Activated T-cell treated with anti-CD3 and anti-CD28 coated beads, Interleukin-2, amount 50 U/mL, for 48 hours (primary cell): ENCODE results near the gene CDCA5.

Experiments
- DNase-seq, 2 experiments: peaks; one replicate each; pipeline ENCODE4 v3.0.0-alpha.2; 2020

Gene CDCA5

DNA sequence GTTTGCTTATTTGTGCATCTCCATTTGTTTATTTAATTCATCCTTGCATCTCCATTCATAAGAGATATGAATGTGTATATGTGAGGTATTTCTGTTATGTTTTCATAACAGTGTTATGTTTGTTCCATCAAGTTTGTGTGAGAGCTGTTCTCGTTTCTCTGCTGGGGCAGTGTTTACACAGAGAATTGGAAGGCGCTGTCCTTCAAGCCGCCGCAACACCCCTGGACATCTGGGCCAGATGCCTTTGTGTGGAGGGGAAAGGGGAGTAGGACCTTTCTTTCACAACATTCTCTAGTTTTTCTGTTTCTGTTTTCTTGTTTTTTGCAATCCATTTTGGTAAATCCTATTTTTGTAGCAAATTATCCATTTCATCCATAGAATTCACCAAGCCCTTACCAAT, 20.8 kb upstream of the CDCA5 start:
- DNase-seq, result no peak

DNA sequence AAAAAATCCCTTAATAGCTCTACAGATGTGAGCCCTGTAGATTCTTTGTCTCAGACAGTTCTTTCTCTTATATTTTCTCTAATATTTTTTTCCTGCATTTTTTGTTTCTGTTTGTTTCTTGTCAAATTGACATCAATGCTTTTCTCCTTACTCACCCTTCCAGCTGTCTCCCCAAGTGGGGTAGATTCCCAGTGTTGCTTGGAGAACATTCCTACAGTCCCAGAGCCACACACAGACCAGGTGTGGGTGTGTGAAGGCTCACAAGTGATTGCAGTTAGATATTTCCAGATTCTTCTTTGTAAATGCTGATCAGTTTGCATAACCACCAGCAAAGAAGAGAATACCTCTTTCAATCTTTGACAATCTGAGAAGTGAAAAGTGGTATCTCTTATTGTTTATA, 19.6 kb upstream of the CDCA5 start:
- no peak for DNase-seq

DNA sequence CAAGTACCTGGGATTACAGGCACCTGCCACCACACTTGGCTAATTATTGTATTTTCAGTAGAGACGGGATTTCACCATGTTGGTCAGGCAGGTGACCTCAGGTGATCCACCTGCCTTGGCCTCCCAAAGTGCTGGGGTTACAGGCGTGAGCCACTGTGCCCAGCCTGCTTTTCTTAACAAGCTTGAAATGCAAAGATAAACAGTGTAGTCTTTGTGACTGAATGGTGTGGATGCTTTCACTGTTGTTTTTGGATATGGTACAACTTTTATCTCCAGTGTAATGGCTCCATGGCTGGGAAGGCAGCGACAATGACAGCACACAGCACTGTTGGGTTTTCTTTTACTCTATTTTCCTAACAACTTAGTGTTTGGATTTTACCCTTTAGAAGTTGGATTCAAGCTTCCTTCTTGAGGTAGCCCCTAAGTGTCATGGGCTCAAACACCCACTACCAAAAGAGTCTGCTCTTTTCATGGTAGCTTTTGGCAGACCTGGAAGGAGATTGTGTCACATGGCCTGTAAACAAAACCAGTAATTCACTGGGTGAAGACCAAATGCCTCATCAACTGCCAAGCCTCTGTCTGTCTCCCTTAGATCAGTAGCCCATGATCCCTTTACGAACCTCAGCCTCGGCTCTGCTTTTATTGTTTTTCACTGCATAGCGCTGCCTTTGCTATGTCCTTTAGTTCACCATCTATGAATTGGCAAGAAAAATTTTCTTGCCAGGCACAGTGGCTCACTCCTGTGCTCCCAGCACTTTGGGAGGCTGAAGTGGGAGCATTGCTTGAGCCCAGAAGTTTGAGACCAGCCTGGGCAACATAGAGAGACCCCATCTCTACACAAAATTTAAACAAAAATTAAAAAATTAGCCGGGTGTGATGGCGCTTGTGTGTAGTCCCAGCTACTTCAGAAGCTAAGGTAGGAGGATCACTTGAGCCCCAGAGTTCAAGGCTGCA, 18.6 kb upstream of the CDCA5 start:
- no peak for DNase-seq

DNA sequence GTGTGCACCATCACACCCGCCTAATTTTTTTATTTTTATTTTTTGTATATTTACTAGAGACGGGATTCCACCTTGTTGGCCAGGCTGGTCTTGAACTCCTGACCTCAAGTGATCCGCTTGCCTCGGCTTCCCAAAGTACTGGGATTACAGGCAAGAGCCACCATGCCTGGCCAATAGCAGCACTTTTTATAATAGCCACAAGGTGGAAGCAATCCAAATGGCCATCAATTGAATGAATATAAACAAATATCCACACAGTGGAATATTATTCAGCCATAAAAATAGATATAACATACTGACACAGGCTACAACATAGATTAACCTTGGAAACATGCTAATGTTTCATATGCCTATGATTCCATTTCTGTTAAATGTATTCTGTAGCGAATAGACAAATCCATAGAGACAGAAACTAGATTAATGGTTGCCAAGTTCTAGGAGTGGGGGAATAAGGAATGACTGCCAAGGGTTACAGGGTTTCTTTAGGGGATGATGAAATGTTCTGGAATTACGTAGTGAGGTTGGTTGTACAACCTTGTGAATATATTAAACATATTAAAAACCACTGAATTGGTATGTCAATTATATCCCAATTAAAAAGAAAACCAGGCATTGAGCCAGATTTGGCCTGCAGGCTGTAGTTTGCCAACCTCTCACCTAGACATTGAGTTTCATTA, 17.0 kb upstream of the CDCA5 start:
- no peak for DNase-seq

DNA sequence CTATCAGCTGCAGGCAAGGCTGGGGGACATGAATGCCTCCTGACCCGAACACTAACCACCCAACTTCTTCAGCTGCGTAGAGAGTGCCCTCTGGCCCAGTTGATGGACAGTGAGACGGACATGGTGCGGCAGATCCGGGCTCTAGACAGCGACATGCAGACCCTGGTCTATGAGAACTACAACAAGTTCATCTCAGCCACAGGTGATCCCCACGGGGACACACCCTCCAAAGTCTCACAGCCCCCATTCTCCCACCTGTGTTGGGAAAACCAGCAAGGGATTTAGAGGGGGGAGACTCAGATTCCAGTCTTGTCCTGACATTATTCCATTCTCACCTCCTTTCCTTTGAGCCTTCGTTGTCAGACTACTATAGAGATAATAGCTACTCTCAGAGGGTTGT, 13.1 kb upstream of the CDCA5 start:
- no peak for DNase-seq

DNA sequence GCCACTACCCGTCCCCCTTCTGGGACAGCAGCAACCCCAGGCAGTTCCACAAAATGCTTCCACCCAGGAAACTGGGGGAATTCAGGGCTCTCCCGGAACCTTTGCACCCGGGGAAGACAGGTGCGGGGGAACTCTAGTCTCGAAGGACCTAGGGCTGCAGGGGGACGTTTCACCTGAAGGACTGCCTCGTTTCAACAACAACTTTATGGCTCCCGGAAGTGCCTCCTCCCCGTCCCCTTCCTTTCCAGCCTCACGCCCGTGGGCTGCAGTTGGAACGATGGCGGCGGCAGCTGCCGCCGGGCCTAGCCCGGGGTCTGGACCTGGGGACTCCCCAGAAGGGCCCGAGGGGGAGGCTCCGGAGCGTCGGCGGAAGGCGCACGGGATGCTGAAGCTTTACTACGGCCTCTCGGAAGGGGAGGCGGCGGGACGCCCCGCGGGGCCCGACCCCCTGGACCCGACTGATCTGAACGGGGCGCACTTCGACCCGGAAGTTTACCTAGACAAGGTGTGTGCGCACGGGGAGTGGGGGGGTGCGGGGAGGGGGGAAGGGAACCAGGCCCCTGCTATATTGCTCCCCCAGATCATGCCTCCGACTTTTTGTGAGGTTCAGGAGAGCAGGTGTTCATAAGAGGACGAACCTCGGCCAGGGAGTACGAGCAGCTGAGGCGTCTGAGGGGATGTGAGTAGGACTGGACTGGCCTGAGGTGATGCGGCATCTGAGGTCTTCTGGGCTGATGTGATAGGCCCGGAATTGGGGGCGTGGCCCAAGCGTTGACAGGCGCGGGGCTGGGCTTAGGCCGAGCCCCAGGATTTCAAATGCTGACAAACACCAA, 12.3 kb upstream of the CDCA5 start, which contains the start of gene VPS51:
VPS51 (plus strand) TSS at position 241 of the 833 bp plus-strand sequence; CDS start at position 278, 37 bp downstream.
- DNase-seq, result peak; percentile 89 to 90

DNA sequence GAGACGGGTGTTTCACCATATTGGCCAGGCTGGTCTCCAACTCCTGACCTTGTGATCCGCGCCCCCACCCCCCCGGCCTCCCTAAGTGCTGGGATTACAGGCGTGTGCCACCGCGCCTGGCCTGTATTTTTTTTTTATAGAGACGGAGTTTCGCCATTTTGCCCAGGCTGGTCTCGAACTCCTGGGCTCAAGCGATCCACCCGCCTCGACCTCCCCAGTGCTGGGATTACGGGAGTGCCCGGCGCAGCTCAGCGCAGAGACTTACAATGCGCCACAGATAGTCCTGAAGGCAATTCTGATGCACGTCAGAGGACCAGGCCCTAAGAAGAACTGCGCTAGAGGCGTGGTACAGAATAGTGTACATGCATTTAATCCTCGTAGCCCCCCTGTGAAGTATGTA, 11.6 kb upstream of the CDCA5 start:
- no peak for DNase-seq

DNA sequence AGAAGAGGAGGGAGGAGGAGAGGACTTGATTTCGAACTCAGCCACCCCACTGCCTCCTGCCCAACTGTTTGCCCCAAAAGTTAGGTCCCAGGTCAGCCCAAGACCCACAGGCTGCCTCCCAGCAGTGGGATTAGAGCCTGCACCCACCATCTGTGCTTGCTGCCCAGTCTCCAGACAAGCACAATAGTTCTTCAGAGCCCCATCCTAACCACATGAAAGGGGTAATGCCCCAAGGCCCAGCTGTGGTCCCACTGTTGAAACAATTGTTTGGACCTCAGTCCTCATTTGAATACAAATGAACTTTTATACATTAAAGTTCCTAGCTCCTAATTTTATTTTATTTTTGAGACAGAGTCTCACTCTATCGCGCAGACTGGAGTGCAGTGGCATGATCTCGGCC, 6.8 kb upstream of the CDCA5 start:
- DNase-seq, result no peak

DNA sequence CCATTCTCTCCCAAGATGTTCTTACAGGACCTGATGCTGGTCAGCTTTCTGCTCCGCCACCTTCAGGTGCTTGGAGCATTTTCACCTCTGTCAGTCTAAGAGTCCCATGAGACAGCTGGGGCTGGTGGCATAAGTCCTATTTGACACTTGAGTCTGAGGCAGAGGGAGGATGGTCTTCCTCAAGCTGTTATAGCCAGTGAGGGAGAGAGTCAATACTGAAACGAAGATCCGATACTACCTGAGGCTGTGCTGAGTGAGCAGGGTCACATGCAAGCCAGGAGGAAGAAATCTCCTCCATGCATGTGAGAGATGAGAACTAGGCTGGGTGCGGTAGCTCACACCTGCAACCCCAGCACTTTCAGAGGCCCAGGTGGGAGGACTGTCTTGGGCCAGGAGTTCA, 5.8 kb upstream of the CDCA5 start:
- no peak for DNase-seq

DNA sequence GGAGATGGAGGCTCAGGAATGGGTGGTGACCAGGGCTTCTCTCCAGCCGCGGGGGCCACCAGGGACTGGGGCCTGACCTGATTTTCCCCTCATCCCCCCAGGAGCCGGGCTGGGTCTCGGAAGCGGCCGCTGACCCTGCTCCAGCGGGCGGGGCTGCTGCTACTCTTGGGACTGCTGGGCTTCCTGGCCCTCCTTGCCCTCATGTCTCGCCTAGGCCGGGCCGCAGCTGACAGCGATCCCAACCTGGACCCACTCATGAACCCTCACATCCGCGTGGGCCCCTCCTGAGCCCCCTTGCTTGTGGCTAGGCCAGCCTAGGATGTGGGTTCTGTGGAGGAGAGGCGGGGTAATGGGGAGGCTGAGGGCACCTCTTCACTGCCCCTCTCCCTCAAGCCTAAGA, 4.0 kb upstream of the CDCA5 start:
- DNase-seq, result no peak

DNA sequence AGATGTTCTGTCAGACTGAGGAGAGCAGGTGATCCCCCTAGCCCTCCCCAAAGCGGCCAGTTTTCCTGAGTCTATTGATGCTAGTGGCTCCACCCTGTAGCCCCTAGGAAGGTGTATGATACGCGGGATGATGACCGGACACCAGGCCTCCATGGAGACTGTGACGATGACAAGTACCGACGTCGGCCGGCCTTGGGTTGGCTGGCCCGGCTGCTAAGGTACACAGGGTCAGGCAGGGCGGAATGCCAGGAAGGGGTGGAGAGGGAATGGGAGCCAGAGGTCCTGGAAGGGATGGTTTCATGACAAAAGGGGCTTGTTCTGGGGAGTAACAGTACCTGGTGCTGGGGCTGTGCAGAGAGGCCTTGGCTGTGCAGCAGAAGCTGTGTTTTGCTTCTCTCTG, 3.4 kb upstream of the CDCA5 start:
- no peak for DNase-seq

DNA sequence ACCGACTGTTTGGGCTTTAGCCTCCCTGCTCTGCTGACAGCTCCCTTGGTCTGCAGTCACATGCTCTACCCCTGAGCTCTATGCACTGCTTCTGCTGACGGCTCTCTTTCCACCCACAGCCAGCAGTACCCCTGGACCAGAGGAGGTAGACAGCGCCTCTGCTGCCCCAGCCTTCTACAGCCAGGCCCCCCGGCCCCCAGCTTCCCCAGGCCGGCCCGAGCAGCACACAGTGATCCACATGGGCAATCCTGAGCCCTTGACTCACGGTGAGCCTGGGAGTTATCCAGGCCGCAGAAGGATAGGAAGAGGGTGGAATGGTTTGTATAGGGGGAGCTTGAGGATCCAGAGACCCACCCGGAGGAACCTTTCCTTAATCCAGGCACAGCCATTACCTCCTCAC, 3.0 kb upstream of the CDCA5 start:
- no peak for DNase-seq

DNA sequence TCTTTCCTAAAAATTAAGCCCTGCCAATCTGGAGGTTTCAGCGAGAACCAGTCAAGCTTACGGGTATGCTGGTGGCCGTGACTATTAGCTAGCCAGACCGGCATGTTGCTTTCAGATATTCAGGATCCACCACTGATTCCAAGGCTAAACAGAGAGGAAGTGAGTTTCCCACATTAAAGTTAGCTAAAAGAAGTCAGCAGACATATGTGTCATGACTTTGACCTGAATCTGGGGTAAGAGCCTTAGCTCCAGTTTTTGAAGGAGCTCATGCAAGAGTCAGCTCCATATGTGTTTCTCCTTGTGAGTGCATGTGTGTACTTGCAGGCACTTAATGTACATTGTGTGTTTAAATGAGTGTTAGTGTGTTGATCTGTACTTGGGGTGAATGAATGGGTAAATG, 1.6 kb upstream of the CDCA5 start:
- DNase-seq, result no peak

DNA sequence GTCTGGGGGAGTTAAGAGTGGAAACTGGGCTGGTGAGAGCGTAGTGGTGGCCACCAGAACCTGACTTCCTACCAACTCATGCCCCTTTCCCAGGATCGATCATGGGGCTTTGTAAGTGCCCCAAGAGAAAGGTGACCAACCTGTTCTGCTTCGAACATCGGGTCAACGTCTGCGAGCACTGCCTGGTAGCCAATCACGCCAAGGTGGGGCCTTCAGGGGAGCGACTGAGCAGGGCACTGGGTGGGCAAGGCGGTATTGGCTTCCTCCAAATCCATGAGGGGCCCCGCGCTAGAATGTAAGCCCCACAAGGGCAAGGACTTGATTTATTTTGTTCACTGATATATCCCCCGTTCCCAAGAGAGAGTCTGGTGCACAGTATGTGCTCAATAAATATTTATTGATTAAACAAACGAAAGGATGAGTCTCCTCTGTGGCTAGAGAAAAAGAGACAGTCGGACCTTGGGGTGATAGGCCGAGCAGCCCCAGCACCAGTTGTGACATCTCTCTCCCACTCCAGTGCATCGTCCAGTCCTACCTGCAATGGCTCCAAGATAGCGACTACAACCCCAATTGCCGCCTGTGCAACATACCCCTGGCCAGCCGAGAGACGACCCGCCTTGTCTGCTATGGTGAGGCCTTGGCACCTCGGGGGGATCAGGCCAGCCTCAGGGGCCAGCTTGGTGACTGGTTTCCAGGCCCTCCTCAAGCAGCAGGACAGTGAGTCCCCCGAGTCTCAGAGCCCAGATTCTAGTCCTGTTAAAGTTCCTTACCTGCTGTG, 947 bp upstream of the CDCA5 start:
- DNase-seq, result no peak

DNA sequence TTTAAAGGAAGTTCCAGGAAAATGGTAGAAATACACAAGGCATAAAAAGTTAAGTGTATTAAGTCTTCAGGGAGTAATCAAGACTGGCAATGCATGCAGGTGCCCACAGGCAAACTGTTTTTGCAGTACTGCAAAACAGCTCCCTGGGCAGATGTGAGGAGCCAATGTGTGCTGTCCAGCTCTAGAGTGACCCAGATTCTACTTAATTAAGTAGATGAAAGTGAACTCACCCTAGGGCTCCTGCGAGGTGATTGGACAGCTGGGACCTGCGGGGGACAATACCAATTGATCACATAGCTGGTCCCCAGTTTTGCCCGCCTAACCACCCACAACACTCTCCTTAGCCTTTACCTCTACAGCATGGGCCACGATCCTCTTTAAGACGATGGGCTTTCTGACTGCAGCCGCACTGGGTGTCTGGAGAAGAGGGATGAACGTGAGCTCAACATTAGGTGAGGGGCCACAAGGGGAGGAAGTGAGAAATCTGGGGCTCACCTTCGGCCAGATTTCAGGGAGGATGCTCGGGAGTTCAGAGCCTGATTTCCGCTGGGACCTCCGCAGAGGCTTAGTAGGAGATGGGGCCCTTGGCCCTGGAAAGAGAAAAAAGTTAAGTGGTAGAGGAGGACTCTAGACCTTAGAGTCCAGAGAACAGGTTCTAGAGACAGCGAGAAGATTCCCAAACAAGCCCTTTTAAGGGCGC, 556 bp downstream of the CDCA5 start:
- DNase-seq, result peak in 1 of 2 experiments; percentile 29

DNA sequence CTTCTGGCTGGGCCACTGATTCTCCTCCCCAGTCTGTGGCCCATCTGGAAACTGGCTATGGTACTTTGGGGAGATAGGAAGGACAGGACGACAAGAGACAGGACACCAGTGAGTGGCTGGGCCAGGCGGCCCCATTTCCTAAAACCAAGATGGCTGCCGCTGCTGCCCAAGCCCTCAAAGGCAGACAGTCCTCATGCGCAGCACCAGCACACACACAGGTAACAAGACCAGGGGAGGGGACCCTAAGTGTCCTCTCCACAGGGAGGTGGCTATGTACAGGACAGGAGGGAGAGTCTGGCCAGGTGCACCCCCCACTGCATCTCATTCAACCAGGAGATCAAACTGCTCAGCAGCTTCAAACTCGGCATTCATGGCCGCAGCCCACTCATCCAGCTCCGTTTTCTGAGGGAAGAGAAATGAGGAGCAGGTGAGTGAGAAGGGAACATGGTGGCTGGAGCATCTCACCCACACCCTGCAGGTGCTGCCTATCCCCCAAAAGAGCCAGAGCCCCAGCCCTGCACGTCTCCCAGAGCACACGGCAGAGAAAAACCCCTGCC, 5.0 kb downstream of the CDCA5 start:
- DNase-seq, result no peak

DNA sequence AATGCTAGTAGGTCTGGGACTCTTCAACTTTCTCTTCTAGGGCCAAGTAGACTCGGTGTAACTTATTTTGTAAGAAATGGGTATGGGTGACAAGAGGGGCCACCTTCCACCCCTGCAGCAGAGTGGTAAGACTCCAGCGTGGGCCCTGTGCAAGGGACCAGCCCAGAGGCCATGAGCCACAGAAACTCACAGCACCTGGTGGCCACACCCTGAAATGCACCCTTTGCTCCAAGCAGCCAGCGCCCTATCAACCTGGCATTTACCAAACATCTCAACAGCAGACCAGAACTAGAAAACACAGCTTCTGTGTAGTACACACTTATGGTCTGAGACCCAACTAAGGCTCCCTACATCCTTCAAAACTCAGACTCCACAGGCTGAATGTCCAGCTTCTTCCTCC, 5.7 kb downstream of the CDCA5 start:
- peak; percentile 78 to 81 for DNase-seq

DNA sequence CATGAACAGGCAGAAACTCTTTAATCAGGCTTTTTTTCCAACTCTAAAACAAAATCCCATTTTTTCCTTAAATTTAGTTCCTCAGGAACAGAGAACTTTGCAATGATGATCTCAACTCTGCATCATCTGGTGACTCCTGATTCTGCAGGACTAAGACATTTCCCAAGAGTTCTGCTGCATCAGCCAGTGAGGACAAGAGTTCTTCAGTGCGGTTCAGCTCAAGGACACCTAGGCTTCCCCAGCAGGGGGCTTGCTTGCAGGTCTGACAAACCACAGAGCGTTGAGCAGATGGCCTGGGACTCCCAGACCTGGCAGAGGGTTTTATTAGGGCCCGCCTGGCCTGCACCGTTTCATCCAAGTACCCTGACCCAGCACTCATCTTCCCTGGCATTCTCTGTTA, 6.4 kb downstream of the CDCA5 start:
- DNase-seq, result no peak

DNA sequence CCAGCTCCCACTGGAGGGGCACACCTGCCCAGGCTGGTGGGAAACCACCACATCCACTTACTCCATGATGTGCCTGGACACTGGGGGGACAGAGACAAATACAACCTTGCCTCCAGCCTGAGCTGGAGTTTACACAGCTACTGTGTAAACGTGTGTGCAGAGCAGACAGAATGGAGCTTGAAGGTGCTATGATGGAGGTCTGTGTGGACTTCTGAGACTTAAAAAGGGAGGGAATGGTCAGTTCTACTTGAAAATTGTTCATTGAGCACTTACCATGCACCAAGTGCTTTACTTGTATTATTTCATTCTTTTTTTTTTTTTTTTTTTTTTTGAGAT, 11.2 kb downstream of the CDCA5 start:
- DNase-seq, result no peak

DNA sequence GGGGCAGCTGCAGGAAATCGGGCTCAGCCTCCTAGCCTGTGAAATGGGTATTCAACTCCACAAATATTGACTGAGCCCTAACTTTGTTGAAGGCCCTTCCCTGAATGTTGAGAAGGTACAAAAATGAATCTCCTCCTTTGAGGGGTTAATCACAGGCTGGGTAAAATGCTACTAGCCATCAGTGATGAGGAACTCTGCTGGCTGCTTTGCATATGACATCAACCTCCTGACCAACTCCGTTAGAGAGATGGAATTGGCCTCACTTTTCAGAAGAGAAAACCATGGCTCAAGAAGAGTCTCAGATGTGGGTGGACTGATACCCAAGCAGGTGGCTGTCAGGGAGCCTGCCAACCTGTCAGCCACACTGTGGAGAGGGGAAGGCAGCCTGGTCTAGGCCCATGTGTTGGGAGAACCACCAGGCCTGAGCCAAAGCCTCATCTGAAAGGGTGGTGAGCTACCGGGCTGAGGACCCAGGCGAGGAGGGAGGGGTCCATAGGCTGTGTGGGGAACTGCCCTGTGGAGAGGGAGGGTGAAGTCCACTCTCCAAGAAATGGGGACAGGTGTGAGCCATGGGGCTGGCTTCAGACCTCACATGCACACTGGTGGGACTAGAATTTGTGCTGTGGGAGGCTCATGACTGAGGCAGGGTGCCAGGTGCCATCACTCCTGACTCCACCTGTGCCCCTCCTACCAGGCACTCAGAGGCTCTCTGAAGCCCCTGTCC, 11.8 kb downstream of the CDCA5 start:
- no peak for DNase-seq

DNA sequence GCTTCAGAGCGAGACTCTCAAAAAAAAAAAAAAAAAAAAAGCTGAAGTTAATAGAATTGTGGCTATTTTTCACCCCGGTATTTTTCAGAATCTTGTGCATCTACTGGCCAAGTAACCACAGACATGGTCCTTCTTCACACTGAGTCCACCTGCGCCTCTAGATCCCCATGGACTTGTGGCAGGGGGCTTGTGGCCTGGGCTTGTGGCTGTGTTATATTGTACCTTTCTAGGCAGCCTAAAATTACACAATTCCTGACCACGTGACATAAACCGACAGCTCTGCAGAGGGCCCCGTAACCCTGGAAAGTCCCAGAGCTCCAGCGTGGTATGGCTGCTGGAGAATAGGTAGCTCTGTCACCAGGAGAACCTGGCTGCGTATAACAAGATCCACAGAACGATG, 14.6 kb downstream of the CDCA5 start:
- DNase-seq, result no peak
